Left forelimb (tissue), 1 donor: ENCODE measurements around the gene CDCP1.

ENCODE experiments used
- DNase-seq: peaks from one replicate; pipeline ENCODE4 v3.0.0-alpha.2; 2018; ENCODE audit warnings: low spot score

The CDCP1 gene

DNA sequence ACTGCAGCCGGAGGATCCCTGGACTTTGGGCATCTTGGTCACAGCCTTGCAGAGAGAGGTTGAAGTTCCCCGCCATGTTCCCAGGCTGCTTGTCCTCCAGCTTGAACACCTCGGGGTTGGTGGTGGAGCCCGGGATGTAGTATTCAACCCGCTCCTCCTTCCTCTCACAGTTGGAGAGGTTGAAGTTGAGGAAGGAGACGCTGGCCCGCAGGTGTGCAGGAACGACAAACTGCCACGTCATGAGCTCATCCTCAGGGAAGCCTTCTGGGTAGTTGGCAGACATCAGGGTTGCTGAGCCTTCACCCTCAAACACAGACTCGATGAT lies 35.7 kb downstream of the CDCP1 start:
- DNase-seq = no peak

- no peak for DNase-seq
Measured at GRCh38 chr3:45109771-45110508, 36.2 kb downstream of the CDCP1 start.

DNA sequence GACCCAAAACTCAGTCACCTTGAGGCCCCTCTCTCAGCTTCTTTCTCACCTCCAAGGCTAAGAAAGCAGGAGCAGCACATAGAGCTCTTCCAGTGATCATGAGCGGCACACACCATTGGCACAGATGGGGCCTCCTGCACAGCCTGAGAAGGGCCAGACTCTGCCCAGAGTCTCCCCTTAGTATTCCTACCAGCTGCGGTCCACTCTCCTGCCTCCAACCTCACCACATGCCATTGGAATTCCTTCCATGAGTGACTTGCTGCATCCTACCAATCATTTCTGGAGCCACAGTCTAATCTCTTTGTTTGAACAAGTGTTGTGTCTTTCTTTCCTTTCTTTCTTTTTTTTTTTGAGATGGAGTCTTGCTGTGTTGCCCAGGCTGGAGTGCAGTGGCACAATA lies 39.3 kb downstream of the CDCP1 start:
- DNase-seq = no peak

DNA sequence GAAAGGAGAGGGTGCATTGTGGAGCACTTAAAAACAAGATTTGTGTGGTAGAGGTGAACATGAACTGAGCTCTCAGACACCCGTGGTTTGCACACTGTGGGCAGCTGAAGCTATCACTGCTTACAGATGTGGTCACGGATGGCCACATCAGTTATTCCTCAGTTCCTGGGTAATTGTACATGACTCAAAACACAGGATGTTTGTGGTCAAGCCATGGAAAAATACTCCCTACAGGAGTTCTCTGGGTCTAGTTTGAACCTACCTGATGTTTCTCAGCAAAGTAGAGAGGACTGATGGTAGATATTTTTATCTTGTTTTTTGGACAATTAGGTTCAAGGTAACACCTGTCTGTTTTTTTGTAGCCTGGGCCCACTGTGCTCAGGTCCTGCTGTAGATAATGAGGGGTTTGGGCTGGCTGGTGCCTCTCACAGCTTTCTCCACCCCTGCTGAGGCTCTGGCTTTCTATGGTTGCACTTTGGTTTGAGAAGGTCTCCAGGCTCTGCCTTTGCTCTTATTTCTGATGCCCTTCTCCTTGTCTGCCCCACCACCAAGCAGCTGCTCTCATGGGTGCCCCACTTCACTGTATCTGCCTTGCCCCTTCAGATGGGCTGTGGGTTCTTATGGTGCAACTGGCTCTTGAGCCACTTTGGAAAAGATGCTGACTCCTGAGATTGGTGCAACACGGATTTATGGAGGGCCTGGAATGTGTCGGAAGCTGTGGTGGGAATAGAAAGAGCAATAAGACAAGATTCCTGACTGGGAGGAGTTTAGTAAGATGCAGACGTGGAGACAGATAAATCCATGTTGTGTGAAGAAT lies 40.1 kb downstream of the CDCP1 start:
- no peak for DNase-seq

- no peak for DNase-seq
Measured at GRCh38 chr3:45104715-45105711, 41.2 kb downstream of the CDCP1 start.

DNA sequence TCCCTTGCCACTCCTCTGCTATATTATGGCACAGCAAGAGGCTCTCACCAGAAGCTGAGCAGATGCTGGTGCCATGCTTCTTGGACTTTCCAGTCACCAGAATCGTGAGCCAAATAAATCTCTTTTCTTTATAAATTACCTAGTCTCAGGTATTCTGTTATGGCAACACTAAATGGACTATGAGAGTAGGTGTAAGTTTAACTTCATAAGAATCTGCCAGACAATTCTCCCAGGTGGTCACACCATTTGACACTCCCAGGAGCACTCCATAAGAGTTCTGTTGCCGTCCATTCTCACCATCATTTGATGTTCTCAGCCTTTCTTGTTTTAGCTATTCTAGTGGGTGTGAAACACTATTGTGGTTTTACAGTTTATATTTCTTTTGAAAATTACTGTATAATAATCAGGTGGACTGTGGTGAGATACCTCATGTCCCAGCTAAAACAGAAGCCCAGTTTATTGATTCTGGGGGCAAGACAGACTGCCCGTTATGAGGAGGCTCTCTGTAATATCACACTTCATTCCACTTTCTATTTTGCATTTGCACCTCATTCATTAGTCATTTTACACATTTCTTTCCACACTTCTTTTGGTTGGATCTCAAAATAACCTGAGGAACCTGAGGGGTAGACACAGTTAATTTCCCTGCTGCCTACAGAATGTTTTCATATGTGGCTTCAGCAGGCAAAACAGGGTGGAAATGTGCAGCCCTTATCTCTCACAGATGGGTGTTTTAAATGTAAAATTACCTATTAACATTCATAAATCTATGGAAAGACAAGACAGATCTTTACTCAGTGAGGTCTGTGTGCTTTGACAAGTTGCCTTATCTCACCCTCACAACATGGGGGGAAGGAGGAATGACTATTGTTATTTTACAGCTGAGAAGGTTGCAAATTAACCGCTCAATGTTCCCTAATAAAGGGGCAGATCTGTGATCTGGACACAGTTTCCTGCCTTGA lies 42.1 kb downstream of the CDCP1 start:
- DNase-seq = no peak

GRCh38 chr3:45103334-45103733 lies 42.8 kb downstream of the CDCP1 start:
- no peak for DNase-seq

DNA sequence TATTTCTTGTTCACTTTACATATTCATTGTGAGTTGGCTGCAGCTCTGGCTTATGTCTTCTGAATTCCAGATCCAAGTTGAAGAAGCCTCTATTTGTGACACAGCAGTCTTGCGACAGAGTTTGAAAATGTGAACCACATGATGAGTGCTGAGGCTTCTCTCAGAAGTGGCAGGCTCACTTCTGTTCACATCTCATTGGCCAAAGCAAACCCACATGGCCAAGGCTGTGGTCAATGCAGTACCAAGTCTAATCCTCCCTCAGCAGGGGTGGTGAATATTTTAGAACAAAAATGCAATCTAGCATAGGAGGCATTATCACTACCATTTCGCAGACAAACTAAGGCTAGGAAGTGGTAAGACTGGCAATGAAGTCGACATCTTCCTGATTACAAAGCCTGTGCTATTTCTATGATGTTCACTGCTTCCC lies 45.2 kb downstream of the CDCP1 start:
- no peak for DNase-seq

GRCh38 chr3:45098310-45098709 lies 47.9 kb downstream of the CDCP1 start:
- DNase-seq = no peak

DNA sequence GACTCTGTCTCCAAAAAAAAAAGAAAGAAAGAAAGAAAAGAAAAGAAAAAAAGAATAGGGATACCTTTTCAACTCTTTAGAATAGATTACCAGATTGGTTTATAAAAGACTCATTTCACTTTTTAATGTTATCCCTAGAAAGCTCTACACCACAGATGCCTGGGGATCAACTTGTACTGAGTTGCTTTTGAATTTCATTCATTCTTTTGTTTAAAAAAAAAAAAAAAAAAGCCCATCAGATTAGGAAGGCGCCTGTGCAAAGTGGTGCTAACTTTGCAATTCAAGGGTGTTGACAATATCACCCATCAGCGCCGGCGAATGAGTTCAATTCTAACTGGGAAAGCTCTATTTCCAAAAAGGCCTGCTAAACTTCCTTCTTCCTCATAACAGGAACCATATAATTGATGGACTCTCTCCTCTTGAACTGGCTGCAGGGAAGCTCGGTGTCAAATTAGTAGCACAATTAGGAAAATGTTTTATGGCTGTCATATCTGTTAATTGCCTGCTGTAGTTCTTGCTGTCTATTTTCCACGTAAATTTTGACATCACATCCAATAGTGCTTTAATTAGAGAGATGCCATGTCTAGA lies 48.8 kb downstream of the CDCP1 start:
- DNase-seq = no peak

- no peak for DNase-seq
Measured at GRCh38 chr3:45095916-45096526, 50.2 kb downstream of the CDCP1 start.

GRCh38 chr3:45093176-45093575 lies 53.0 kb downstream of the CDCP1 start:
- no peak for DNase-seq

GRCh38 chr3:45092132-45093031 lies 53.8 kb downstream of the CDCP1 start:
- DNase-seq = no peak

DNA sequence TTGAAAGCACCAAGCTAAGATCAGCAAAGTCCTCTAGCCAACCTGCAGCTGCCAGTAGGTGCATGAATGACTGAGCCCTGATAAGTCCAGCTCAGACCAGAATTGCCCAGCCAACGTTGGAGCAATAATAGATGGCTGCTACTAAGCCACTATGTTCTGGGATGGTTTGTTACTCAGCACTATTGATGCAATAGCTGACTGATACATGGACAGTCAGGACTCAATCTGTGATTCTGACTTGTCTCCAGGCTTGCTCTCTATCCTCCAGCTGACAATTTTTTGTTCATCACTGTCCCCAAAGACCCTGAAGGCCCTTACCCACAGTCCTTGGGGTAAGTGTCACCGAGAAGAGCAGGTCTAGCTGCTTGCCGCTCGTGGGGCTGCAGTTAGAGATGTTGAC lies 55.3 kb downstream of the CDCP1 start:
- DNase-seq = no peak

GRCh38 chr3:45088543-45089358 lies 57.4 kb downstream of the CDCP1 start:
- no peak for DNase-seq

DNA sequence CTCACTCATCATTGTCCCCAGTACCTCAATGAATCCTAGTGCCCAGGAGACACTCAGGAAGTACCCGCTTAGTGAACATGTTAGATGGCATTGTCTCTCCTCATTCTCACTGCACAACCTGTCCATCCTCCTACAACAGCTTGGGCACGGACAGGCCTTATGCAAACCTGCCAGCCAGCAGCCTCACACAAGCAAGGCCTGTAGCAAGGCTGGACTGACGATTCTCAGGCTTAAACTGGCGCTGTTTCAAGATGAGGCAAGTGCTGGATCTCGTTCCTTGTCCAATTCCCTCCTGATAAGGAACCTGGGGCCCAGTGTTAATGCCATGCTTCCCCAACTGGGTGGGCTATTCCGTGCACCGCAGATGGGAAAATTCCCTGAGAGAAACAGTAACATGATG lies 59.0 kb downstream of the CDCP1 start:
- DNase-seq = no peak

DNA sequence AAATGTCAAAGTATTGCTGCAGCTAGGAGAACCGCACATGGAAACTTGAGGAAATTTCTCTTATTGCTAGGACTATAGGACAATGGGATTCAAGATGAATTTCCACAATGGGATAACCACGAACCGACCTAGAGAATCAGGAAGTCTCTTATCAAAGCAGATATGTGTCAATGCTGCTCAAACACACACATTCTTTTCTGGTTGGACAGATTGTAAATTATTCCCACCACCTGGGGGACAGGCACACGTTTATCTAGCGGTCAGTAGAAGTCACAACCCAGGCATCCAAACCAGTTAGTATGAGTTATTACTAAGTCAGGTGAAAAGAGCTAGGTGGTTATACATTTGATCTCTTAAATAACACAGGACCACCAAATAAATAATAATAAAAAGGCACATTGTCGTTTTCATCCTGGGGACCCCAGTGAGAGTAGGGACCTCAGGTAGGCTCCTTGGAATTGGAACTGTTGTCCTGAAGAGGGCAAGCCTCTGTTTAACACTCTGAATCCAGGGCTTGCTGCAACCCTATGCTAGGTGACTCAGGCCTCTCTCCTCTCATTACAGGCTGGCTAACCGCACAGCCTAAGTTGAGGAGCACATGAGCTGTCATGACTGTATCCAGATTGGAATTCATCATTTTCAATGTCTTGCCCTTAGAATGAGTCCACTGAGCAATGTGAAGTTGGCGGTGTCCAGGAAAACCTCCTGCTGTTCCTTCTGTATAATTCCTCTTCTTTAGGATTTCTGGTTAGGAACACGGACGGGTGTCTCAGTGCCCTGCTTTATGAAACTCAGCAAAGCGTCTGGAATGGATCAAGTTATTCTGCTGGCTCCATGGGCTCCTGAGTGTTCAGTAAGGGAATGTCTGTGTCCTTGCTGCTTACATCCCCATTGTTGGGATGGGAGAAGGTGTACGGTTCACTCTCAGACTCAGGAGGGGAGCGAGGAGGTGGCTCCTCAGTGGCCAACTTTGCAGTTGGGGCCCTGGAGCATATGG lies 61.1 kb downstream of the CDCP1 start:
- DNase-seq = no peak
